HEK293 (cell line): Measurements from ENCODE around the gene DKKL1.

Source experiments
- CTCF ChIA-PET: fragments of 350-600 bp; formaldehyde crosslinking; extraction: SDS; loops from one replicate; lab custom pipeline; 2021; ENCODE audit warnings: antibody characterized with exemption; lab: Yijun Ruan, JAX
- POLR2A ChIA-PET: fragments of 300-600 bp; formaldehyde crosslinking; extraction: SDS; loops from one replicate; lab custom pipeline; 2020; ENCODE audit warnings: antibody characterized with exemption, inconsistent platforms; lab: Yijun Ruan, JAX
- H3K27ac ChIP-seq: fragments of 200-500 bp; sonication (Bioruptor generic); 2 replicates; pipeline ENCODE4 v1.5.1; 2014; ENCODE audit warnings: low read depth, low read length, control low read depth, inconsistent platforms; ENCODE audit errors: extremely low read depth
- H3K36me3 ChIP-seq, 2 experiments: fragments of 200-500 bp in 1 of 2; sonication (Bioruptor generic) in 1 of 2; 1 replicate in 1 of 2; 2 replicates in 1 of 2; pipeline ENCODE4 v1.5.1; 2014 to 2017; ENCODE audit warnings: inconsistent platforms in 2 of 2, low read length in 2 of 2; ENCODE audit not compliant: control insufficient read depth in 2 of 2, insufficient read depth in 1 of 2
- H3K4me1 ChIP-seq: fragments of 200-500 bp; sonication (Bioruptor generic); 2 replicates; pipeline ENCODE4 v1.5.1; 2014; ENCODE audit warnings: mild to moderate bottlenecking, low read length, inconsistent platforms; ENCODE audit not compliant: control insufficient read depth, insufficient read depth
- H3K4me3 ChIP-seq: 2 replicates; pipeline ENCODE4 v1.5.1; 2011; ENCODE audit warnings: low read depth, mild to moderate bottlenecking, control low read depth, low read length, moderate library complexity
- H3K9me3 ChIP-seq: fragments of 200-500 bp; sonication (Bioruptor generic); 2 replicates; pipeline ENCODE4 v1.5.1; 2014; ENCODE audit warnings: low read depth, low read length, inconsistent platforms; ENCODE audit not compliant: control insufficient read depth, insufficient read depth
- BCL11A ChIP-seq: fragments of 450-650 bp; formaldehyde crosslinking; IDR thresholded peaks from 2 replicates; pipeline ENCODE4 v1.5.1; 2016; ENCODE audit warnings: low read depth, missing biosample characterization, missing genetic modification characterization
- BCL11B ChIP-seq: fragments of 450-650 bp; formaldehyde crosslinking; IDR thresholded peaks from 2 replicates; pipeline ENCODE4 v1.5.1; 2016; ENCODE audit warnings: low read depth, missing biosample characterization, missing genetic modification characterization
- HOXA7 ChIP-seq: sonication (generic); formaldehyde crosslinking; IDR thresholded peaks from 2 replicates; pipeline ENCODE4 v1.8.1; 2022; ENCODE audit warnings: missing genetic modification reagents, borderline replicate concordance
- SP7 ChIP-seq: fragments of 450-650 bp; formaldehyde crosslinking; IDR thresholded peaks from 2 replicates; pipeline ENCODE4 v1.5.1; 2016; ENCODE audit warnings: missing biosample characterization, missing genetic modification characterization
- ZNF157 ChIP-seq: fragments of 450-650 bp; formaldehyde crosslinking; IDR thresholded peaks from 2 replicates; pipeline ENCODE4 v1.5.1; 2016; ENCODE audit warnings: missing biosample characterization, missing genetic modification characterization
- ZNF549 ChIP-seq: fragments of 450-650 bp; IDR thresholded peaks from 2 replicates; pipeline ENCODE4 v1.5.1; 2018; ENCODE audit warnings: missing biosample characterization, missing genetic modification characterization, mild to moderate bottlenecking, inconsistent platforms, moderate library complexity
- ZNF701 ChIP-seq: fragments of 450-650 bp; formaldehyde crosslinking; IDR thresholded peaks from 2 replicates; pipeline ENCODE4 v1.5.1; 2016; ENCODE audit warnings: missing biosample characterization, missing genetic modification characterization
- ZXDB ChIP-seq: fragments of 450-650 bp; formaldehyde crosslinking; IDR thresholded peaks from 2 replicates; pipeline ENCODE4 v1.5.1; 2016; ENCODE audit warnings: missing biosample characterization, missing genetic modification characterization
- TF ChIP-seq, protein P1 (sequence below): fragments of 450-650 bp; formaldehyde crosslinking; IDR thresholded peaks from 2 replicates; pipeline ENCODE4 v1.5.1; 2016; ENCODE audit warnings: missing biosample characterization, missing genetic modification characterization
- TF ChIP-seq, protein P2 (sequence below): fragments of 450-650 bp; formaldehyde crosslinking; IDR thresholded peaks from 2 replicates; pipeline ENCODE4 v1.5.1; 2016; ENCODE audit warnings: missing biosample characterization, missing genetic modification characterization
- TF ChIP-seq, protein P3 (sequence below): fragments of 450-650 bp; formaldehyde crosslinking; IDR thresholded peaks from 2 replicates; pipeline ENCODE4 v1.5.1; 2016; ENCODE audit warnings: missing biosample characterization, missing genetic modification characterization, low read depth
- TF ChIP-seq, protein P4 (sequence below): fragments of 450-650 bp; formaldehyde crosslinking; IDR thresholded peaks from 2 replicates; pipeline ENCODE4 v1.5.1; 2016; ENCODE audit warnings: missing biosample characterization, missing genetic modification characterization, borderline replicate concordance
- TF ChIP-seq, protein P5 (sequence below): fragments of 450-650 bp; formaldehyde crosslinking; IDR thresholded peaks from 2 replicates; pipeline ENCODE4 v1.5.1; 2016; ENCODE audit warnings: missing biosample characterization, missing genetic modification characterization
- TF ChIP-seq, protein P6 (sequence below): fragments of 450-650 bp; formaldehyde crosslinking; IDR thresholded peaks from 2 replicates; pipeline ENCODE4 v1.5.0; 2017; ENCODE audit warnings: missing biosample characterization, missing genetic modification characterization, borderline replicate concordance
- TF ChIP-seq, protein P7 (sequence below): fragments of 450-650 bp; formaldehyde crosslinking; IDR thresholded peaks from 2 replicates; pipeline ENCODE4 v1.5.1; 2016; ENCODE audit warnings: missing biosample characterization, missing genetic modification characterization

The DKKL1 gene

DNA sequence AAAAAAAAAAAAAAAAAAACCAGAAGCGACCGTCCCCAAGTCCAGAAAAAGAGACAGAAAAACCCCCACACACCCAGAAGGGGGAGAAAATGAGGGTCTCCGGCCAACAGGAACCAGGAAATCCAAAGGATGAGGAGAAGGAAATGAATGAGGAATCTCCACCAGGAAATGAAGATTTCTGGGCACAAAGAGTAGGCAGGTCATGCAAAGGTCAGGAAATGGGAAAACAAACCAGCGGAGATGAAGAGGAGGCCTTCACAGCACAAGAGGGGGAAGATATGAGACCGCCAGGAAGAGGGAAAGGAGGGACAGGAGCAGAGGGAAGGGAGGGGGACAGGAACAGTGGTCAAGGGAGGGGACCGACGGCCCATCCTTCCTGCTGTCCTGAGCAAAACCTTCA, 7.3 kb upstream of the DKKL1 start:
- ChIA-PET CTCF (no interaction called here), POLR2A (no interaction called here)
- peaks cover 47 to 53% of the 10 kb centered on the region in 2 experiments for H3K36me3 ChIP-seq
- no peak overlapping the region for H3K27ac ChIP-seq
- TF ChIP-seq, protein P1, sequence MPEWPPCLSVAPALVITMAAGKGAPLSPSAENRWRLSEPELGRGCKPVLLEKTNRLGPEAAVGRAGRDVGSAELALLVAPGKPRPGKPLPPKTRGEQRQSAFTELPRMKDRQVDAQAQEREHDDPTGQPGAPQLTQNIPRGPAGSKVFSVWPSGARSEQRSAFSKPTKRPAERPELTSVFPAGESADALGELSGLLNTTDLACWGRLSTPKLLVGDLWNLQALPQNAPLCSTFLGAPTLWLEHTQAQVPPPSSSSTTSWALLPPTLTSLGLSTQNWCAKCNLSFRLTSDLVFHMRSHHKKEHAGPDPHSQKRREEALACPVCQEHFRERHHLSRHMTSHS (tag by site-specific recombination) = no peak
- TF ChIP-seq BCL11A (tag by site-specific recombination) (no peak), ZNF701 (tag by site-specific recombination) (no peak), ZXDB (tag by site-specific recombination) (no peak)
- TF ChIP-seq, protein P2, sequence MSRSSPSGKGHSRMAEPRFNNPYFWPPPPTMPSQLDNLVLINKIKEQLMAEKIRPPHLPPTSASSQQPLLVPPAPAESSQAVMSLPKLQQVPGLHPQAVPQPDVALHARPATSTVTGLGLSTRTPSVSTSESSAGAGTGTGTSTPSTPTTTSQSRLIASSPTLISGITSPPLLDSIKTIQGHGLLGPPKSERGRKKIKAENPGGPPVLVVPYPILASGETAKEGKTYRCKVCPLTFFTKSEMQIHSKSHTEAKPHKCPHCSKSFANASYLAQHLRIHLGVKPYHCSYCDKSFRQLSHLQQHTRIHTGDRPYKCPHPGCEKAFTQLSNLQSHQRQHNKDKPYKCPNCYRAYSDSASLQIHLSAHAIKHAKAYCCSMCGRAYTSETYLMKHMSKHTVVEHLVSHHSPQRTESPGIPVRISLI (tag by site-specific recombination) = no peak
- TF ChIP-seq, protein P3, sequence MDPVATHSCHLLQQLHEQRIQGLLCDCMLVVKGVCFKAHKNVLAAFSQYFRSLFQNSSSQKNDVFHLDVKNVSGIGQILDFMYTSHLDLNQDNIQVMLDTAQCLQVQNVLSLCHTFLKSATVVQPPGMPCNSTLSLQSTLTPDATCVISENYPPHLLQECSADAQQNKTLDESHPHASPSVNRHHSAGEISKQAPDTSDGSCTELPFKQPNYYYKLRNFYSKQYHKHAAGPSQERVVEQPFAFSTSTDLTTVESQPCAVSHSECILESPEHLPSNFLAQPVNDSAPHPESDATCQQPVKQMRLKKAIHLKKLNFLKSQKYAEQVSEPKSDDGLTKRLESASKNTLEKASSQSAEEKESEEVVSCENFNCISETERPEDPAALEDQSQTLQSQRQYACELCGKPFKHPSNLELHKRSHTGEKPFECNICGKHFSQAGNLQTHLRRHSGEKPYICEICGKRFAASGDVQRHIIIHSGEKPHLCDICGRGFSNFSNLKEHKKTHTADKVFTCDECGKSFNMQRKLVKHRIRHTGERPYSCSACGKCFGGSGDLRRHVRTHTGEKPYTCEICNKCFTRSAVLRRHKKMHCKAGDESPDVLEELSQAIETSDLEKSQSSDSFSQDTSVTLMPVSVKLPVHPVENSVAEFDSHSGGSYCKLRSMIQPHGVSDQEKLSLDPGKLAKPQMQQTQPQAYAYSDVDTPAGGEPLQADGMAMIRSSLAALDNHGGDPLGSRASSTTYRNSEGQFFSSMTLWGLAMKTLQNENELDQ (tag by site-specific recombination) = no peak
- TF ChIP-seq, protein P4, sequence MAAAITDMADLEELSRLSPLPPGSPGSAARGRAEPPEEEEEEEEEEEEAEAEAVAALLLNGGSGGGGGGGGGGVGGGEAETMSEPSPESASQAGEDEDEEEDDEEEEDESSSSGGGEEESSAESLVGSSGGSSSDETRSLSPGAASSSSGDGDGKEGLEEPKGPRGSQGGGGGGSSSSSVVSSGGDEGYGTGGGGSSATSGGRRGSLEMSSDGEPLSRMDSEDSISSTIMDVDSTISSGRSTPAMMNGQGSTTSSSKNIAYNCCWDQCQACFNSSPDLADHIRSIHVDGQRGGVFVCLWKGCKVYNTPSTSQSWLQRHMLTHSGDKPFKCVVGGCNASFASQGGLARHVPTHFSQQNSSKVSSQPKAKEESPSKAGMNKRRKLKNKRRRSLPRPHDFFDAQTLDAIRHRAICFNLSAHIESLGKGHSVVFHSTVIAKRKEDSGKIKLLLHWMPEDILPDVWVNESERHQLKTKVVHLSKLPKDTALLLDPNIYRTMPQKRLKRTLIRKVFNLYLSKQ (tag by site-specific recombination) = no peak
- TF ChIP-seq, all 188 proteins: peak for 0
- Histone ChIP-seq H3K4me1 (peaks cover 4% of the 10 kb centered on the region), H3K9me3 (no peaks in the 10 kb centered on the region), H3K4me3 (no peak overlapping the region)

DNA sequence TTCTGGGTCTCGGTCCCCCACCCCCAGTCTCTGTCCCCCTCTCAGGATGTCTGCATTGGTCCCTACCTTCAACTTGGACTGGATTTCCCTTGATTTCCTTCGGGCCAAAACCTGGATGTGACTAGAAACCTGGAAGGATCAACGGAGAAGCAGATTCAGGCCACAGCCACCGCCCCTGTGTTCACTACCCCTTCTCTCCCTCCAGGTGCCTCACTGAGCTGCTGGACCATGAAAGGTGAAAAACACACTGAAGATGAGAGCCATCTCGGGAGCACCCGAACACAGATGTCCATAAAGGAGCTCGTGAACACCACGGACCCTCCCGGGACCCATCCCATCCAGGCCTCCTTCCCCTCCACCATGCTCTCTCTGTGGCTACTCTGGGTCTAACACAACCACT, 6.5 kb upstream of the DKKL1 start:
- H3K9me3 ChIP-seq = no peaks in the 10 kb centered on the region
- H3K4me3 ChIP-seq = no peak overlapping the region
- ChIA-PET POLR2A (no interaction called here), CTCF (interaction anchor here (0.6 to 1.0 kb wide), 2 partner anchors 56 to 122 kb away, joined by 3 read pairs; no protein-coding TSS in a partner anchor)
- TF ChIP-seq SP7 = no peak
- TF ChIP-seq, protein P5, sequence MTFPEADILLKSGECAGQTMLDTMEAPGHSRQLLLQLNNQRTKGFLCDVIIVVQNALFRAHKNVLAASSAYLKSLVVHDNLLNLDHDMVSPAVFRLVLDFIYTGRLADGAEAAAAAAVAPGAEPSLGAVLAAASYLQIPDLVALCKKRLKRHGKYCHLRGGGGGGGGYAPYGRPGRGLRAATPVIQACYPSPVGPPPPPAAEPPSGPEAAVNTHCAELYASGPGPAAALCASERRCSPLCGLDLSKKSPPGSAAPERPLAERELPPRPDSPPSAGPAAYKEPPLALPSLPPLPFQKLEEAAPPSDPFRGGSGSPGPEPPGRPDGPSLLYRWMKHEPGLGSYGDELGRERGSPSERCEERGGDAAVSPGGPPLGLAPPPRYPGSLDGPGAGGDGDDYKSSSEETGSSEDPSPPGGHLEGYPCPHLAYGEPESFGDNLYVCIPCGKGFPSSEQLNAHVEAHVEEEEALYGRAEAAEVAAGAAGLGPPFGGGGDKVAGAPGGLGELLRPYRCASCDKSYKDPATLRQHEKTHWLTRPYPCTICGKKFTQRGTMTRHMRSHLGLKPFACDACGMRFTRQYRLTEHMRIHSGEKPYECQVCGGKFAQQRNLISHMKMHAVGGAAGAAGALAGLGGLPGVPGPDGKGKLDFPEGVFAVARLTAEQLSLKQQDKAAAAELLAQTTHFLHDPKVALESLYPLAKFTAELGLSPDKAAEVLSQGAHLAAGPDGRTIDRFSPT (tag by site-specific recombination) = no peak
- TF ChIP-seq ZNF157 (tag by site-specific recombination) = no peak
- TF ChIP-seq, protein P6, sequence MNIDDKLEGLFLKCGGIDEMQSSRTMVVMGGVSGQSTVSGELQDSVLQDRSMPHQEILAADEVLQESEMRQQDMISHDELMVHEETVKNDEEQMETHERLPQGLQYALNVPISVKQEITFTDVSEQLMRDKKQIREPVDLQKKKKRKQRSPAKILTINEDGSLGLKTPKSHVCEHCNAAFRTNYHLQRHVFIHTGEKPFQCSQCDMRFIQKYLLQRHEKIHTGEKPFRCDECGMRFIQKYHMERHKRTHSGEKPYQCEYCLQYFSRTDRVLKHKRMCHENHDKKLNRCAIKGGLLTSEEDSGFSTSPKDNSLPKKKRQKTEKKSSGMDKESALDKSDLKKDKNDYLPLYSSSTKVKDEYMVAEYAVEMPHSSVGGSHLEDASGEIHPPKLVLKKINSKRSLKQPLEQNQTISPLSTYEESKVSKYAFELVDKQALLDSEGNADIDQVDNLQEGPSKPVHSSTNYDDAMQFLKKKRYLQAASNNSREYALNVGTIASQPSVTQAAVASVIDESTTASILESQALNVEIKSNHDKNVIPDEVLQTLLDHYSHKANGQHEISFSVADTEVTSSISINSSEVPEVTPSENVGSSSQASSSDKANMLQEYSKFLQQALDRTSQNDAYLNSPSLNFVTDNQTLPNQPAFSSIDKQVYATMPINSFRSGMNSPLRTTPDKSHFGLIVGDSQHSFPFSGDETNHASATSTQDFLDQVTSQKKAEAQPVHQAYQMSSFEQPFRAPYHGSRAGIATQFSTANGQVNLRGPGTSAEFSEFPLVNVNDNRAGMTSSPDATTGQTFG (tag by site-specific recombination) = no peak
- TF ChIP-seq HOXA7 (CRISPR knock-in tag) = no peak
- no peak for TF ChIP-seq BCL11B (tag by site-specific recombination)
- TF ChIP-seq, protein P7, sequence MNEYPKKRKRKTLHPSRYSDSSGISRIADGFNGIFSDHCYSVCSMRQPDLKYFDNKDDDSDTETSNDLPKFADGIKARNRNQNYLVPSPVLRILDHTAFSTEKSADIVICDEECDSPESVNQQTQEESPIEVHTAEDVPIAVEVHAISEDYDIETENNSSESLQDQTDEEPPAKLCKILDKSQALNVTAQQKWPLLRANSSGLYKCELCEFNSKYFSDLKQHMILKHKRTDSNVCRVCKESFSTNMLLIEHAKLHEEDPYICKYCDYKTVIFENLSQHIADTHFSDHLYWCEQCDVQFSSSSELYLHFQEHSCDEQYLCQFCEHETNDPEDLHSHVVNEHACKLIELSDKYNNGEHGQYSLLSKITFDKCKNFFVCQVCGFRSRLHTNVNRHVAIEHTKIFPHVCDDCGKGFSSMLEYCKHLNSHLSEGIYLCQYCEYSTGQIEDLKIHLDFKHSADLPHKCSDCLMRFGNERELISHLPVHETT = no peak
- no peak for TF ChIP-seq ZNF549 (tag by site-specific recombination)
- H3K4me1 ChIP-seq = peaks cover 7% of the 10 kb centered on the region
- H3K27ac ChIP-seq = no peak overlapping the region
- peaks cover 42 to 51% of the 10 kb centered on the region in 2 experiments for H3K36me3 ChIP-seq
